ENCODE results near the gene DIP2C. TPM values are rescaled to one million over a fixed set of nuclear protein-coding genes. Genes with fewer than 3 reads are reported as not detected.
"Not testable (repeated sequence)": the region's sequence is repeated elsewhere in the genome, so short reads cannot be mapped to it uniquely, and the experiment has no call there.

DIP2C gene
- polyA plus RNA-seq, 3 donors: 0.11 TPM; not detected in 2

DNA sequence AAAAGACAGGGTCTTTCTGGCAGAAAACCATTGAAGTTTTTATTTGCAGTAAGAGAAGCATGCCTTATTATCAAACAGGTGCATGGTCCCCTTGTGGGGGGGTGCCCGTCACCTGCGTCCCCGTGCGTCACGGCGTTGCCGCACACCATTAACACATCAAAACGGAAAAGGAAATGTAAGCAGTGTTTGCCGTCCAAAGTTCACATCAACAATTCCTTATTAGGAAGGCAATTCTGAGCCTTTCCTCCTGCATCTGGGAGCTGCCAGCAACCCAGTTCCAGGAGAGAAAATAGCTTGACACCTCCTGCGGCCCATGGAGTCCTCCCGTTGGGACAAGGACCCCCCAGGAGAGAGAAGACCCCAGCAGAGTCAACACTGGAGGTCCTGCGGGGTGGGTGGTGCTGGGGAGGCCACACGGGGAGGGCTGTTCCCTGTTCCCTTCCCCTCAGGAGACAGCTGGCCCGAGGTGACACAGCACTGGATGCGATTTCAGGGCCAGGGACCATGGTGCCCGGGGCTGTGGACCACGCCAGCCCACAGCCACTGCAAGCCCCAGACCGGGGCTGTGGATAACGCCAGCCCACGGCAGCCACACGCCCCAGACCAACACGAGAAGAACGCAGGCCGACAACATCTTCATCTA lies 39.5 kb downstream of the DIP2C start:
- no peak overlapping the region for H3K27ac Mint-ChIP-seq
- Histone ChIP-seq H3K27ac (ENCODE audit: low read depth in 1 of 2, low read length in 2 of 2) (no peak overlapping the region), H3K4me3 (replicated peaks in 1 of 3; ENCODE audit: low read depth in 2 of 3, low read length in 3 of 3) (no peak overlapping the region), H4K20me1 (ENCODE audit: insufficient read depth, low read length) (no peaks in the 10 kb centered on the region), H3K9ac (ENCODE audit: insufficient read depth, low read length, poor library complexity, severe bottlenecking) (no peak overlapping the region), H3K4me1 (ENCODE audit: control insufficient read depth in 1 of 2, insufficient read depth in 2 of 2, low read length in 2 of 2) (no peaks in the 10 kb centered on the region), H3K9me3 (replicated peaks in 1 of 2; ENCODE audit: control insufficient read depth in 1 of 2, insufficient read depth in 1 of 2, low read length in 2 of 2) (peaks cover 11 to 12% of the 10 kb centered on the region in 2 donors), H3K27me3 (ENCODE audit: control insufficient read depth in 2 of 2, insufficient read depth in 2 of 2, low read length in 2 of 2) (no peaks in the 10 kb centered on the region), H3K36me3 (replicated peaks in 1 of 2; ENCODE audit: control insufficient read depth in 1 of 2, insufficient read depth in 2 of 2, low read length in 2 of 2) (no peaks in the 10 kb centered on the region), H3K79me2 (ENCODE audit: insufficient read depth, low read length) (no peaks in the 10 kb centered on the region), H3K4me2 (replicated peaks; ENCODE audit: extremely low read depth, low read length, poor library complexity, severe bottlenecking) (no peak overlapping the region), H2AFZ (ENCODE audit: insufficient read depth, low read depth, low read length, poor library complexity, severe bottlenecking) (no peak overlapping the region)
- peaks cover 0 to 12% (median 4%) of the 10 kb centered on the region in 7 donors for H3K9me3 Mint-ChIP-seq
- 79% methylated on average over 15 of the region's 24 CpGs for WGBS (ENCODE audit: insufficient coverage)
- DNase-seq: no peak
- TF ChIP-seq, protein P1, sequence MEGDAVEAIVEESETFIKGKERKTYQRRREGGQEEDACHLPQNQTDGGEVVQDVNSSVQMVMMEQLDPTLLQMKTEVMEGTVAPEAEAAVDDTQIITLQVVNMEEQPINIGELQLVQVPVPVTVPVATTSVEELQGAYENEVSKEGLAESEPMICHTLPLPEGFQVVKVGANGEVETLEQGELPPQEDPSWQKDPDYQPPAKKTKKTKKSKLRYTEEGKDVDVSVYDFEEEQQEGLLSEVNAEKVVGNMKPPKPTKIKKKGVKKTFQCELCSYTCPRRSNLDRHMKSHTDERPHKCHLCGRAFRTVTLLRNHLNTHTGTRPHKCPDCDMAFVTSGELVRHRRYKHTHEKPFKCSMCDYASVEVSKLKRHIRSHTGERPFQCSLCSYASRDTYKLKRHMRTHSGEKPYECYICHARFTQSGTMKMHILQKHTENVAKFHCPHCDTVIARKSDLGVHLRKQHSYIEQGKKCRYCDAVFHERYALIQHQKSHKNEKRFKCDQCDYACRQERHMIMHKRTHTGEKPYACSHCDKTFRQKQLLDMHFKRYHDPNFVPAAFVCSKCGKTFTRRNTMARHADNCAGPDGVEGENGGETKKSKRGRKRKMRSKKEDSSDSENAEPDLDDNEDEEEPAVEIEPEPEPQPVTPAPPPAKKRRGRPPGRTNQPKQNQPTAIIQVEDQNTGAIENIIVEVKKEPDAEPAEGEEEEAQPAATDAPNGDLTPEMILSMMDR (IDR thresholded peaks at IDR 0.05): no peak
- no peak overlapping the region for H3K4me3 Mint-ChIP-seq
- intact Hi-C loops (cut with micrococcal nuclease): no loop called here
- H3K27me3 Mint-ChIP-seq (ENCODE audit: low read depth in 3 of 3): peaks cover 0 to 7% (median 3%) of the 10 kb centered on the region in 3 donors
- H3K4me1 Mint-ChIP-seq: no peaks in the 10 kb centered on the region
- H3K36me3 Mint-ChIP-seq: no peaks in the 10 kb centered on the region

DNA sequence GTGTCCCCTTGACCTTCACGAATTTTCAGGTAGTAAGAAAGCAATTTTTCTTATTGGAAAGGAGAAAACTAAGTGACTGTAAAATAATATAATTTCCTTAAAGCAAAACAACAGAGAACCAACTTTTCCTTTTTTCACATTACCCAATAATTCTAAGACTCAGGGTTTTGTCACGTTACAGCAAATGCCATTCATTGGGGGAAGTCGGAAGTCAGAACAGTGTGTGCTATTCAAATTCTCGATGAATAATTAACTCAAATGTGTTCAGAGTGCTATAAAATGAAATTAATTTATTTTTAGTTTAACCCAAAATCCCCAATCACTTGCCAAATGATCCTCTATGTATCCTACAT lies 40.0 kb downstream of the DIP2C start:
- Histone ChIP-seq H3K9me3 (replicated peaks in 1 of 2; ENCODE audit: control insufficient read depth in 1 of 2, insufficient read depth in 1 of 2, low read length in 2 of 2) (peaks cover 16 to 17% of the 10 kb centered on the region in 2 donors), H3K36me3 (replicated peaks in 1 of 2; ENCODE audit: control insufficient read depth in 1 of 2, insufficient read depth in 2 of 2, low read length in 2 of 2) (no peaks in the 10 kb centered on the region), H3K79me2 (ENCODE audit: insufficient read depth, low read length) (no peaks in the 10 kb centered on the region), H3K4me1 (ENCODE audit: control insufficient read depth in 1 of 2, insufficient read depth in 2 of 2, low read length in 2 of 2) (no peaks in the 10 kb centered on the region), H3K9ac (ENCODE audit: insufficient read depth, low read length, poor library complexity, severe bottlenecking) (no peak overlapping the region), H3K27me3 (ENCODE audit: control insufficient read depth in 2 of 2, insufficient read depth in 2 of 2, low read length in 2 of 2) (no peaks in the 10 kb centered on the region), H2AFZ (ENCODE audit: insufficient read depth, low read depth, low read length, poor library complexity, severe bottlenecking) (no peak overlapping the region), H3K4me3 (replicated peaks in 1 of 3; ENCODE audit: low read depth in 2 of 3, low read length in 3 of 3) (no peak overlapping the region), H4K20me1 (ENCODE audit: insufficient read depth, low read length) (no peaks in the 10 kb centered on the region), H3K4me2 (replicated peaks; ENCODE audit: extremely low read depth, low read length, poor library complexity, severe bottlenecking) (no peak overlapping the region), H3K27ac (ENCODE audit: low read depth in 1 of 2, low read length in 2 of 2) (no peak overlapping the region)
- DNase-seq: no peak
- no CpG with 5 or more reads among the region's 4 CpGs for WGBS (ENCODE audit: insufficient coverage)
- Mint-ChIP-seq H3K27ac (no peak overlapping the region), H3K9me3 (peaks cover 2 to 17% (median 8%) of the 10 kb centered on the region in 7 donors), H3K27me3 (ENCODE audit: low read depth in 3 of 3) (peaks cover 0 to 7% (median 5%) of the 10 kb centered on the region in 3 donors), H3K4me1 (no peaks in the 10 kb centered on the region), H3K36me3 (no peaks in the 10 kb centered on the region), H3K4me3 (no peak overlapping the region)
- TF ChIP-seq, protein P1 (IDR thresholded peaks at IDR 0.05): no peak
- intact Hi-C loops (cut with micrococcal nuclease): no loop called here

DNA sequence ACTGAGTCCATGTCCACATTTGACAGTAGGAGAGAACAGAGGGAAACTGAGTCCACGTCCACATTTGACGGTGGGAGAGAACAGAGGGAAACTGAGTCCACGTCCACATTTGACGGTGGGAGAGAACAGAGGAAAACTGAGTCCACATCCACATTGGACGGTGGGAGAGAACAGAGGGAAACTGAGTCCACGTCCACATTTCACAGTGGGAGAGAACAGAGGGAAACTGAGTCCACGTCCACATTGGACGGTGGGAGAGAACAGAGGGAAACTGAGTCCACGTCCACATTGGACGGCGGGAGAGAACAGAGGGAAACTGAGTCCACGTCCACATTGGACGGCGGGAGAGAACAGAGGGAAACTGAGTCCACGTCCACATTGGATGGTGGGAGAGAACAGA lies 42.4 kb downstream of the DIP2C start:
- H3K4me1 Mint-ChIP-seq; H3K9ac ChIP-seq (ENCODE audit: insufficient read depth, low read length, poor library complexity, severe bottlenecking); H3K36me3 Mint-ChIP-seq; H3K79me2 ChIP-seq (ENCODE audit: insufficient read depth, low read length); H3K4me1 ChIP-seq (ENCODE audit: control insufficient read depth in 1 of 2, insufficient read depth in 2 of 2, low read length in 2 of 2); H2AFZ ChIP-seq (ENCODE audit: insufficient read depth, low read depth, low read length, poor library complexity, severe bottlenecking); H3K27me3 ChIP-seq (ENCODE audit: control insufficient read depth in 2 of 2, insufficient read depth in 2 of 2, low read length in 2 of 2); H3K27ac Mint-ChIP-seq; H3K27me3 Mint-ChIP-seq (ENCODE audit: low read depth in 3 of 3); DNase-seq; H3K36me3 ChIP-seq (replicated peaks in 1 of 2; ENCODE audit: control insufficient read depth in 1 of 2, insufficient read depth in 2 of 2, low read length in 2 of 2); H3K4me2 ChIP-seq (replicated peaks; ENCODE audit: extremely low read depth, low read length, poor library complexity, severe bottlenecking); H3K4me3 ChIP-seq (replicated peaks in 1 of 3; ENCODE audit: low read depth in 2 of 3, low read length in 3 of 3); intact Hi-C loops (cut with micrococcal nuclease); H3K4me3 Mint-ChIP-seq; H3K27ac ChIP-seq (ENCODE audit: low read depth in 1 of 2, low read length in 2 of 2); H4K20me1 ChIP-seq (ENCODE audit: insufficient read depth, low read length): not testable (repeated sequence)
- H3K9me3 ChIP-seq (replicated peaks in 1 of 2; ENCODE audit: control insufficient read depth in 1 of 2, insufficient read depth in 1 of 2, low read length in 2 of 2): peaks cover 16 to 19% of the 10 kb centered on the region in 2 donors
- peaks cover 2 to 19% (median 11%) of the 10 kb centered on the region in 7 donors for H3K9me3 Mint-ChIP-seq
- WGBS (ENCODE audit: insufficient coverage): 97% methylated on average over 5 of the region's 15 CpGs

All from CD14-positive monocyte (primary cell).